PC-9 (cell line): ENCODE results near the gene TMEM258. TPM values are rescaled to one million over a fixed set of nuclear protein-coding genes. Genes with fewer than 3 reads are reported as not detected.

Source experiments
- BruUV-seq: library from RNA; stranded (reverse); fragments of 400-500 nt; replicated peaks from 2 replicates; lab custom pipeline; 2021; lab: Mats Ljungman, UMichigan
- CTCF ChIA-PET: fragments of 300-600 bp; sonication (Branson Sonifier 250); formaldehyde crosslinking; loops from one replicate; lab custom pipeline; 2022; ENCODE audit warnings: antibody characterized with exemption; lab: Charles Lee
- POLR2A ChIA-PET: fragments of 300-600 bp; sonication (Branson Sonifier 250); formaldehyde crosslinking; loops from one replicate; lab custom pipeline; 2022; ENCODE audit warnings: antibody characterized with exemption; ENCODE audit not compliant: unreplicated experiment; lab: Charles Lee
- DNase-seq, 2 experiments: peaks; one replicate each; pipeline versions ENCODE4 v3.0.0 to v3.0.0-alpha.2; 2015 to 2022; ENCODE audit warnings: mixed read lengths in 1 of 2
- H2AFZ ChIP-seq: fragments of 200-600 bp; sonication (generic); 2 replicates; pipeline ENCODE4 v1.8.1; 2017; ENCODE audit warnings: antibody characterized with exemption
- H3F3A ChIP-seq: fragments of 200-600 bp; sonication (generic); 2 replicates; pipeline ENCODE4 v1.8.1; 2017; ENCODE audit warnings: antibody characterized with exemption, mild to moderate bottlenecking, low read depth; ENCODE audit not compliant: insufficient read depth
- H3K27ac ChIP-seq: fragments of 200-600 bp; sonication (generic); 2 replicates; pipeline ENCODE4 v1.6.1; 2016; ENCODE audit warnings: mixed run types
- H3K27me3 ChIP-seq: fragments of 200-600 bp; sonication (generic); 2 replicates; pipeline ENCODE4 v1.6.1; 2016; ENCODE audit warnings: low read depth, mixed run types; ENCODE audit not compliant: insufficient read depth
- H3K36me3 ChIP-seq: fragments of 200-600 bp; sonication (generic); 2 replicates; pipeline ENCODE4 v1.6.1; 2016; ENCODE audit warnings: low read depth, mixed run types
- H3K4me1 ChIP-seq: fragments of 200-600 bp; sonication (generic); replicated peaks from 2 replicates; pipeline ENCODE4 v1.6.1; 2016; ENCODE audit warnings: mixed run types; ENCODE audit not compliant: insufficient read depth
- H3K4me2 ChIP-seq: fragments of 200-600 bp; sonication (generic); 2 replicates; pipeline ENCODE4 v1.6.1; 2017; ENCODE audit warnings: mixed run types
- H3K4me3 ChIP-seq: fragments of 200-600 bp; sonication (generic); 2 replicates; pipeline ENCODE4 v1.6.1; 2016; ENCODE audit warnings: mixed run types
- H3K79me2 ChIP-seq: fragments of 200-600 bp; sonication (generic); 2 replicates; pipeline ENCODE4 v1.6.1; 2017; ENCODE audit warnings: low read depth, mixed run types
- H3K9me2 ChIP-seq: fragments of 200-600 bp; sonication (generic); 2 replicates; pipeline ENCODE4 v1.8.1; 2017; ENCODE audit warnings: mild to moderate bottlenecking; ENCODE audit not compliant: insufficient read depth
- H3K9me3 ChIP-seq: fragments of 200-600 bp; sonication (generic); 2 replicates; pipeline ENCODE4 v1.8.1; 2016; ENCODE audit warnings: low read depth; ENCODE audit not compliant: insufficient read depth
- H4K20me1 ChIP-seq: fragments of 200-600 bp; sonication (generic); 2 replicates; pipeline ENCODE4 v1.8.1; 2017; ENCODE audit not compliant: insufficient read depth
- EZH2 ChIP-seq: fragments of 200-600 bp; sonication (generic); IDR thresholded peaks from 2 replicates; pipeline ENCODE4 v1.8.0; 2017; ENCODE audit warnings: antibody characterized with exemption, low read depth
- intact Hi-C: fragments of 100-400 bp; cut with micrococcal nuclease; formaldehyde crosslinking; loops from one replicate; pipeline ENCODE4 v1.10.0; 2022; ENCODE audit not compliant: unreplicated experiment
- total RNA-seq: library from RNA; stranded (reverse); gene quantifications from 2 replicates; pipeline ENCODE4 v1.2.3, GENCODE V29; 2021
- TF ChIP-seq, protein P1 (sequence below): fragments of 200-600 bp; sonication (generic); conservative IDR thresholded peaks from 2 replicates; pipeline ENCODE4 v1.6.1; 2017; ENCODE audit warnings: mixed run types, antibody characterized with exemption, mild to moderate bottlenecking, moderate library complexity

TMEM258 gene
- total RNA-seq, 1 experiment from 2014 or later, result 217 TPM

DNA sequence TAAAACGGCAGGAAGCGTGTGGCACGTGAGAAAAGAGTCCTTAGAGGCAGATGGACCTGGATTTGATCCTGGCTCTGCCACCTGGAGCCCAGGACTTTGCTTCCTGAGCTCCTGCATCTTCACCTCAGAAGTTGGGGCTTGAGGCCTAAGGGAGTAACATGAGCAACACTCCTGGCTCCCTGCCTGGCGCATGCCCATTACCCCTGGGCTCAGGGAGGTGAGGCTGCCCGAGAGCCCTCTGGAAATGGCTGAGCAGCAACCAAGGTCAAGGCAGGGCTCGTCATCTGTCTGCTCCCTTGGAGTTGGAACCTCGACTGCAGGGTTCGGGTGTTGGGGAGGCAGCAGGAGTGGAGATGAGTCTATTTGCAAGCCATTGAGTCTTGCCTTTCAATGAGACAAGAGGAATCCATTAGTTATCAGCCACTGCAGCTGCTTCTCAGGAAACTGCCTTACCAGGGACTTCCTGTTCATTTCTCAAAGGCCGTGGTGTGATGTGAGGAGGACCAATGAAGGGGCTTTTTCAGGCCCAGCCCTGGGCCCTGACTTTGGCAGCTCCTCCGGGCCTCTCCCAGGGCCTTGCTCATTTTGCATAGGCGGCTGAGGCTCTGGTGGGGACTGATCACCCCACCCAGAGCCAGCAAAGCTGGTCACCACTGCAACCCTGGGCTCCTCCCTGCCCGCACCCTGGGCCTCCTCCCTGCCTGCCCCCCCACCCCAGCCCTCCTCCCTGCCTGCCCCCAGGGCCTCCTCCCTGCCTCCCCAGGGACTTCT lies 42.1 kb upstream of the TMEM258 start:
- H2AFZ ChIP-seq, result no peak overlapping the region
- DNase-seq, result peak in 1 of 2 experiments; percentile 64
- CTCF ChIA-PET, result no interaction called here

DNA sequence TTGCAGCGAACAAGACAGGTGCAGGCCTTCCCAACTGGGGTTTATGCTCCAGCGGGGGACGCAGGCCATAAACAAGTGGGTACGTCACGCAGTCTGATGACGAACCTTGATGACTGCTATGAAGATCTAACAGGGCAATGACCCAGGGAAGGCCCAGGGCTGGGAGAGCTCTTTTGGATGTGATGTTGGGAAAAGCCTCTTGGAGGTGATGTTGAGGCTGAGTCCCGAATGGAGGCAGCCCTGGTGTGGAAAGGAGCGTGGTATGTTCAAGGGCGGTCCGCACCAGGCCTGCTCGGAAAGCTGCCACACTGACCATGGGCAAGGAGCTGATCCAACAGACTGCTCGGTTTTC lies 41.5 kb upstream of the TMEM258 start:
- no peak overlapping the region for H3K27ac ChIP-seq
- TF ChIP-seq, protein P1, sequence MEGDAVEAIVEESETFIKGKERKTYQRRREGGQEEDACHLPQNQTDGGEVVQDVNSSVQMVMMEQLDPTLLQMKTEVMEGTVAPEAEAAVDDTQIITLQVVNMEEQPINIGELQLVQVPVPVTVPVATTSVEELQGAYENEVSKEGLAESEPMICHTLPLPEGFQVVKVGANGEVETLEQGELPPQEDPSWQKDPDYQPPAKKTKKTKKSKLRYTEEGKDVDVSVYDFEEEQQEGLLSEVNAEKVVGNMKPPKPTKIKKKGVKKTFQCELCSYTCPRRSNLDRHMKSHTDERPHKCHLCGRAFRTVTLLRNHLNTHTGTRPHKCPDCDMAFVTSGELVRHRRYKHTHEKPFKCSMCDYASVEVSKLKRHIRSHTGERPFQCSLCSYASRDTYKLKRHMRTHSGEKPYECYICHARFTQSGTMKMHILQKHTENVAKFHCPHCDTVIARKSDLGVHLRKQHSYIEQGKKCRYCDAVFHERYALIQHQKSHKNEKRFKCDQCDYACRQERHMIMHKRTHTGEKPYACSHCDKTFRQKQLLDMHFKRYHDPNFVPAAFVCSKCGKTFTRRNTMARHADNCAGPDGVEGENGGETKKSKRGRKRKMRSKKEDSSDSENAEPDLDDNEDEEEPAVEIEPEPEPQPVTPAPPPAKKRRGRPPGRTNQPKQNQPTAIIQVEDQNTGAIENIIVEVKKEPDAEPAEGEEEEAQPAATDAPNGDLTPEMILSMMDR, result no peak
- no peak for TF ChIP-seq EZH2
- no peaks in the 10 kb centered on the region for H3K9me3 ChIP-seq
- no peaks in the 10 kb centered on the region for H3K9me2 ChIP-seq
- no peak overlapping the region for H2AFZ ChIP-seq
- H3K27me3 ChIP-seq, result no peaks in the 10 kb centered on the region
- BruUV-seq, result no TSS peak
- H3K79me2 ChIP-seq, result no peaks in the 10 kb centered on the region
- POLR2A ChIA-PET, result interaction anchor here (0.9 kb wide), 1 partner anchor 19 kb away, joined by 4 read pairs; no protein-coding TSS in a partner anchor
- no peak for DNase-seq
- H3K36me3 ChIP-seq, result no peaks in the 10 kb centered on the region
- no peaks in the 10 kb centered on the region for H4K20me1 ChIP-seq
- 0 out of 2 replicates have a peak, but pooled peaks cover 5% of the 10 kb centered on the region for H3K4me1 ChIP-seq
- no peak overlapping the region for H3K4me3 ChIP-seq
- H3F3A ChIP-seq, result no peaks in the 10 kb centered on the region
- CTCF ChIA-PET, result interaction anchor here (0.6 kb wide), 1 partner anchor 34 kb away, joined by 6 read pairs; no protein-coding TSS in a partner anchor
- H3K4me2 ChIP-seq, result no peak overlapping the region
- intact Hi-C loops, result no loop called here

More for the DNA sequence above, 42.1 kb upstream of the TMEM258 start:
- H3K27me3 ChIP-seq, result no peaks in the 10 kb centered on the region
- TF ChIP-seq, protein P1, result no peak
- TF ChIP-seq EZH2, result no peak
- POLR2A ChIA-PET, result interaction anchor here (0.5 to 0.9 kb wide), 2 partner anchors 19 to 67 kb away, joined by 4 to 19 read pairs; no protein-coding TSS in a partner anchor
- H3K36me3 ChIP-seq, result no peaks in the 10 kb centered on the region
- no peak overlapping the region for H3K4me3 ChIP-seq
- no peak overlapping the region for H3K27ac ChIP-seq
- TSS peak; percentile 41 for BruUV-seq
- no peaks in the 10 kb centered on the region for H3K9me3 ChIP-seq
- no peaks in the 10 kb centered on the region for H3K79me2 ChIP-seq
- no peaks in the 10 kb centered on the region for H3K9me2 ChIP-seq
- H4K20me1 ChIP-seq, result no peaks in the 10 kb centered on the region
- H3F3A ChIP-seq, result no peaks in the 10 kb centered on the region
- intact Hi-C loops, result no loop called here
- H3K4me1 ChIP-seq, result 0 out of 2 replicates have a peak, but pooled peaks cover 5% of the 10 kb centered on the region
- no peak overlapping the region for H3K4me2 ChIP-seq

DNA sequence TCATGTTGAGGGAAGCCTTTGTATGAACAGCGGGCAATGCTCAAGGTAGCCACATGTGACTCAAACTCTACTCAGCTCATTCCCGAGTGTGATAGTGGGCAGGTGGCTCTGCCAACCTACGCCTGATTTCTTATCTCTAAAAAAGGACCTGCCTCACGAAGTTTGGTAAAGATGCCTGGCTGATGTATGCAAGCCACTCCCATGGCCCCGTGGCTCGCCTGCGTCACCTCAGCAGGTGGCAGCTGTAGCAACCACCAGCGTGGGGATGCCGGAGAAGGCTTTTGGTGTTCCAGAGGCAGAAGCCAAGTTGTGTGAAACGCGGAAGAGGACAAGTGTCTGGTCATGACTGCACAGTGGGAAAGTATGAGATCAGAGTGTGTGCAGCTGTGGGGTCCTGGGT lies 41.1 kb upstream of the TMEM258 start:
- no peak for DNase-seq
- Histone ChIP-seq H3K9me3 (no peaks in the 10 kb centered on the region), H2AFZ (no peak overlapping the region), H3F3A (no peaks in the 10 kb centered on the region), H3K9me2 (no peaks in the 10 kb centered on the region), H3K27ac (no peak overlapping the region), H3K4me3 (no peak overlapping the region), H3K79me2 (no peaks in the 10 kb centered on the region), H4K20me1 (no peaks in the 10 kb centered on the region), H3K4me1 (0 out of 2 replicates have a peak, but pooled peaks cover 5% of the 10 kb centered on the region), H3K27me3 (no peaks in the 10 kb centered on the region), H3K4me2 (no peak overlapping the region), H3K36me3 (no peaks in the 10 kb centered on the region)
- BruUV-seq, result no TSS peak
- POLR2A ChIA-PET, result interaction anchor here (0.6 kb wide), 1 partner anchor 18 kb away, joined by 6 read pairs; no protein-coding TSS in a partner anchor
- TF ChIP-seq, protein P1, result no peak
- no peak for TF ChIP-seq EZH2
- intact Hi-C loops, result no loop called here
- CTCF ChIA-PET, result interaction anchor here (0.6 kb wide), 1 partner anchor 33 kb away, joined by 6 read pairs; no protein-coding TSS in a partner anchor
